ENCODE data around the gene TDRD1.

The TDRD1 gene

GRCh38 chr10:114239117-114239993 is 60.2 kb downstream of the TDRD1 start, which contains the start of gene VWA2:
VWA2 (plus strand) TSS chr10:114239254; CDS start chr10:114248714, 9,460 bp downstream.
- no peak for ATAC-seq
- TF ChIP-seq, protein P1, sequence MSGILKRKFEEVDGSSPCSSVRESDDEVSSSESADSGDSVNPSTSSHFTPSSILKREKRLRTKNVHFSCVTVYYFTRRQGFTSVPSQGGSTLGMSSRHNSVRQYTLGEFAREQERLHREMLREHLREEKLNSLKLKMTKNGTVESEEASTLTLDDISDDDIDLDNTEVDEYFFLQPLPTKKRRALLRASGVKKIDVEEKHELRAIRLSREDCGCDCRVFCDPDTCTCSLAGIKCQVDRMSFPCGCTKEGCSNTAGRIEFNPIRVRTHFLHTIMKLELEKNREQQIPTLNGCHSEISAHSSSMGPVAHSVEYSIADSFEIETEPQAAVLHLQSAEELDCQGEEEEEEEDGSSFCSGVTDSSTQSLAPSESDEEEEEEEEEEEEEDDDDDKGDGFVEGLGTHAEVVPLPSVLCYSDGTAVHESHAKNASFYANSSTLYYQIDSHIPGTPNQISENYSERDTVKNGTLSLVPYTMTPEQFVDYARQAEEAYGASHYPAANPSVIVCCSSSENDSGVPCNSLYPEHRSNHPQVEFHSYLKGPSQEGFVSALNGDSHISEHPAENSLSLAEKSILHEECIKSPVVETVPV (CRISPR knock-in tag; IDR thresholded peaks at IDR 0.05): no peak
- TF ChIP-seq BACH2 (CRISPR knock-in tag; IDR thresholded peaks at IDR 0.05; ENCODE audit: borderline replicate concordance) (no peak), RARB (CRISPR knock-in tag; IDR thresholded peaks at IDR 0.05) (no peak), ESRRG (CRISPR knock-in tag; IDR thresholded peaks at IDR 0.05) (no peak), ZNF565 (CRISPR knock-in tag; conservative IDR thresholded peaks at IDR 0.05; ENCODE audit: low read depth) (no peak), ZNF70 (CRISPR knock-in tag; IDR thresholded peaks at IDR 0.05) (no peak), ARNTL (CRISPR knock-in tag; IDR thresholded peaks at IDR 0.05; ENCODE audit: borderline replicate concordance, low read depth) (no peak), OSR1 (CRISPR knock-in tag; IDR thresholded peaks at IDR 0.05) (no peak), ISL1 (CRISPR knock-in tag; IDR thresholded peaks at IDR 0.05) (no peak), SNAI2 (CRISPR knock-in tag; IDR thresholded peaks at IDR 0.05) (no peak), PPARA (CRISPR knock-in tag; IDR thresholded peaks at IDR 0.05; ENCODE audit: borderline replicate concordance) (no peak)

- ATAC-seq: no peak
- TF ChIP-seq ZC3H10 (CRISPR knock-in tag; IDR thresholded peaks at IDR 0.05) (no peak), PATZ1 (CRISPR knock-in tag; IDR thresholded peaks at IDR 0.05; ENCODE audit: borderline replicate concordance) (no peak), ZNF70 (CRISPR knock-in tag; IDR thresholded peaks at IDR 0.05) (no peak), OSR1 (CRISPR knock-in tag; IDR thresholded peaks at IDR 0.05) (no peak), ESRRG (CRISPR knock-in tag; IDR thresholded peaks at IDR 0.05) (no peak), ARNTL (CRISPR knock-in tag; IDR thresholded peaks at IDR 0.05; ENCODE audit: borderline replicate concordance, low read depth) (no peak), PPARA (CRISPR knock-in tag; IDR thresholded peaks at IDR 0.05; ENCODE audit: borderline replicate concordance) (no peak), BACH2 (CRISPR knock-in tag; IDR thresholded peaks at IDR 0.05; ENCODE audit: borderline replicate concordance) (no peak), GLIS3 (CRISPR knock-in tag; IDR thresholded peaks at IDR 0.05) (no peak), ZFP30 (CRISPR knock-in tag; IDR thresholded peaks at IDR 0.05) (no peak)
- TF ChIP-seq, protein P2, sequence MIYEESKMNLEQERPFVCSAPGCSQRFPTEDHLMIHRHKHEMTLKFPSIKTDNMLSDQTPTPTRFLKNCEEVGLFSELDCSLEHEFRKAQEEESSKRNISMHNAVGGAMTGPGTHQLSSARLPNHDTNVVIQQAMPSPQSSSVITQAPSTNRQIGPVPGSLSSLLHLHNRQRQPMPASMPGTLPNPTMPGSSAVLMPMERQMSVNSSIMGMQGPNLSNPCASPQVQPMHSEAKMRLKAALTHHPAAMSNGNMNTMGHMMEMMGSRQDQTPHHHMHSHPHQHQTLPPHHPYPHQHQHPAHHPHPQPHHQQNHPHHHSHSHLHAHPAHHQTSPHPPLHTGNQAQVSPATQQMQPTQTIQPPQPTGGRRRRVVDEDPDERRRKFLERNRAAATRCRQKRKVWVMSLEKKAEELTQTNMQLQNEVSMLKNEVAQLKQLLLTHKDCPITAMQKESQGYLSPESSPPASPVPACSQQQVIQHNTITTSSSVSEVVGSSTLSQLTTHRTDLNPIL (CRISPR knock-in tag; IDR thresholded peaks at IDR 0.05; ENCODE audit: low read depth): no peak
Measured at GRCh38 chr10:114239994-114240345, 60.8 kb downstream of the TDRD1 start.

GRCh38 chr10:114242235-114242634 is 63.1 kb downstream of the TDRD1 start:
- TF ChIP-seq ZC3H10 (CRISPR knock-in tag; IDR thresholded peaks at IDR 0.05): no peak
- no peak for TF ChIP-seq CSDC2 (CRISPR knock-in tag; IDR thresholded peaks at IDR 0.05)
- no peak for TF ChIP-seq OSR1 (CRISPR knock-in tag; IDR thresholded peaks at IDR 0.05)
- TF ChIP-seq ARNTL (CRISPR knock-in tag; IDR thresholded peaks at IDR 0.05; ENCODE audit: borderline replicate concordance, low read depth): no peak
- TF ChIP-seq ESRRG (CRISPR knock-in tag; IDR thresholded peaks at IDR 0.05): no peak
- no peak for TF ChIP-seq PATZ1 (CRISPR knock-in tag; IDR thresholded peaks at IDR 0.05; ENCODE audit: borderline replicate concordance)
- TF ChIP-seq BACH2 (CRISPR knock-in tag; IDR thresholded peaks at IDR 0.05; ENCODE audit: borderline replicate concordance): no peak
- TF ChIP-seq ZFP30 (CRISPR knock-in tag; IDR thresholded peaks at IDR 0.05): no peak
- TF ChIP-seq, protein P3, sequence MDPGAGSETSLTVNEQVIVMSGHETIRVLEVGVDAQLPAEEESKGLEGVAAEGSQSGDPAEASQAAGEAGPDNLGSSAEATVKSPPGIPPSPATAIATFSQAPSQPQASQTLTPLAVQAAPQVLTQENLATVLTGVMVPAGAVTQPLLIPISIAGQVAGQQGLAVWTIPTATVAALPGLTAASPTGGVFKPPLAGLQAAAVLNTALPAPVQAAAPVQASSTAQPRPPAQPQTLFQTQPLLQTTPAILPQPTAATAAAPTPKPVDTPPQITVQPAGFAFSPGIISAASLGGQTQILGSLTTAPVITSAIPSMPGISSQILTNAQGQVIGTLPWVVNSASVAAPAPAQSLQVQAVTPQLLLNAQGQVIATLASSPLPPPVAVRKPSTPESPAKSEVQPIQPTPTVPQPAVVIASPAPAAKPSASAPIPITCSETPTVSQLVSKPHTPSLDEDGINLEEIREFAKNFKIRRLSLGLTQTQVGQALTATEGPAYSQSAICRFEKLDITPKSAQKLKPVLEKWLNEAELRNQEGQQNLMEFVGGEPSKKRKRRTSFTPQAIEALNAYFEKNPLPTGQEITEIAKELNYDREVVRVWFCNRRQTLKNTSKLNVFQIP (CRISPR knock-in tag; IDR thresholded peaks at IDR 0.05; ENCODE audit: borderline replicate concordance, low read depth): no peak
- TF ChIP-seq TSHZ2 (CRISPR knock-in tag; IDR thresholded peaks at IDR 0.05): no peak
- no peak for TF ChIP-seq SNAI2 (CRISPR knock-in tag; IDR thresholded peaks at IDR 0.05)
- TF ChIP-seq ZNF70 (CRISPR knock-in tag; IDR thresholded peaks at IDR 0.05): no peak
- TF ChIP-seq TCF4 (CRISPR knock-in tag; IDR thresholded peaks at IDR 0.05; ENCODE audit: borderline replicate concordance): no peak
- TF ChIP-seq ZNF8 (CRISPR knock-in tag; IDR thresholded peaks at IDR 0.05): no peak
- TF ChIP-seq PPARA (CRISPR knock-in tag; IDR thresholded peaks at IDR 0.05; ENCODE audit: borderline replicate concordance): no peak
- no peak for TF ChIP-seq ZFP3 (CRISPR knock-in tag; IDR thresholded peaks at IDR 0.05)
- TF ChIP-seq ZNF565 (CRISPR knock-in tag; conservative IDR thresholded peaks at IDR 0.05; ENCODE audit: low read depth): no peak
- no peak for TF ChIP-seq ISL1 (CRISPR knock-in tag; IDR thresholded peaks at IDR 0.05)
- TF ChIP-seq RARB (CRISPR knock-in tag; IDR thresholded peaks at IDR 0.05): no peak
- no peak for ATAC-seq

Data from SK-N-SH treated with all-trans-retinoic acid at 6 μM for 48 hours (cell line).